Measurements from ENCODE around the gene PPP1R14B.

Gene PPP1R14B

DNA sequence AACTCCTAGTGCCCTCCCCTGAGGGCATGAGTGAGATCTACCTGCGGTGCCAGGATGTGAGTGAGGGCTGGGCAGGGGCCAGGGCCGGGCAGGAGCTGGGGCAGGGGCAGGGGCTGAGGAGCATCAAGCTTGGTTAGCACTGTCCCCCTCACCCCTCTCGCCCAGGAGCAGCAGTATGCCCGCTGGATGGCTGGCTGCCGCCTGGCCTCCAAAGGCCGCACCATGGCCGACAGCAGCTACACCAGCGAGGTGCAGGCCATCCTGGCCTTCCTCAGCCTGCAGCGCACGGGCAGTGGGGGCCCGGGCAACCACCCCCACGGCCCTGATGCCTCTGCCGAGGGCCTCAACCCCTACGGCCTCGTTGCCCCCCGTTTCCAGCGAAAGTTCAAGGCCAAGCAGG, 26.5 kb downstream of the PPP1R14B start:
- in situ Hi-C loops (cut with MboI; ENCODE audit: low sequenced_read_pairs), result no loop called here

DNA sequence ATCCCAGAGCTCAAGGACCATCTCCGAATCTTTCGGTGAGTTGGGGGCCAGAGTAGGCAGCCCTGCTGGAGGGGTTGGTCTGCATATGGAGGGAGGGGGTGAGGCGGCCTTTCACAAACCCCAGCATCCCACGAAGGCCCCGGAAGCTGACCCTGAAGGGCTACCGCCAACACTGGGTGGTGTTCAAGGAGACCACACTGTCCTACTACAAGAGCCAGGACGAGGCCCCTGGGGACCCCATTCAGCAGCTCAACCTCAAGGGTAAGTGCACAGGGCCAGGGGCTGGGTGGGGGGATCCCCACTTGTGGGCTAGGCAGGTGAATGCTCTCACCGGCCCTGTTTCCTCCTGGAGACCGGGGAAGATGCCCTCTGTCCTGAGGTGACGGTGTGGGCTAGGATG, 27.0 kb downstream of the PPP1R14B start:
- in situ Hi-C loops (cut with MboI; ENCODE audit: low sequenced_read_pairs), result no loop called here

DNA sequence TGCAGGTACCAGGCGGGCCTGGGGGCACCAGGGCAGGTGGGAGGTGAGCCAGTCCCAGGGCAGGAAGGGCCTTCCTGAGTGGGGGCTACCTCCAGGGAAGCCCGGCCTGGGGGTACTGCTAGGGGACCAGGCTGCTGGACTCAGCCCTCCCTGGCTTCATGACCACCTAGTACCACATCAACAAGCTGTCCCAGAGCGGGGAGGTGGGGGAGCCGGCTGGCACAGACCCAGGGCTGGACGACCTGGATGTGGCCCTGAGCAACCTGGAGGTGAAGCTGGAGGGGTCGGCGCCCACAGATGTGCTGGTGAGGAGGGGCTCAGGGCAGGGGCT, 27.4 kb downstream of the PPP1R14B start:
- in situ Hi-C loops (cut with MboI; ENCODE audit: low sequenced_read_pairs), result no loop called here

DNA sequence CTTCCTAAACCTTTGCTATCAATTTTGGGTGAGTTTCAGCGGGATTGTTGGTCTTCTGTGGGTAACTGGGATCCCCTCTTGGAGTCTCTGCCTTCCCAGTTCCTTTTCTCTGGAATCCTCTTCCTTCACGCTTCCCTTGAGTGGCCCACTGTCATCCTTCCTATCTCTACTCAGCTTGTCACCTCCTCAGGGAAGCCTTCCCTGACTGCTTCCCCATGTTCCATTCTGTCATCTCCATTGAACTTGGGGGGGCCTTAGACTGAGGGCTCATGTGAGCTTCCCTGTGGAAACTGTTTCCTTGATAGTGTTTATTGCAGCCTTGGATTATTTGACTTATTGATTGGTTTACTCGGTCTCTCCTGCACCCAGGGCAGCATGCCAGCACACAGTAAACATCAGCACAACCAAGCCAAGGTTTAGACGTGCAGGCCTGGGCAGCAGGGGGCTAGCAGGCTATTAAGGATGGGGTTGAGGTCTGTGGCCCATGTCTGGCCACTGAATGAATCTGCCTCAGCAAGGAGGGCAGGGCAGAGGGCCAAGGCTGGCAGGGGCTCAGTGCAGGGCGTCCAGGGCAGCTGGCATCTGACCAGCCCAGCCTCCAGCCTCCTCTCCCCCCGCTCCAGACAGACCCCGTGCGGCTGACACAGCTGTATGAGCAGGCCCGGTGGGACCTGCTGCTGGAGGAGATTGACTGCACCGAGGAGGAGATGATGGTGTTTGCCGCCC, 28.0 kb downstream of the PPP1R14B start:
- in situ Hi-C loops (cut with MboI; ENCODE audit: low sequenced_read_pairs), result no loop called here

DNA sequence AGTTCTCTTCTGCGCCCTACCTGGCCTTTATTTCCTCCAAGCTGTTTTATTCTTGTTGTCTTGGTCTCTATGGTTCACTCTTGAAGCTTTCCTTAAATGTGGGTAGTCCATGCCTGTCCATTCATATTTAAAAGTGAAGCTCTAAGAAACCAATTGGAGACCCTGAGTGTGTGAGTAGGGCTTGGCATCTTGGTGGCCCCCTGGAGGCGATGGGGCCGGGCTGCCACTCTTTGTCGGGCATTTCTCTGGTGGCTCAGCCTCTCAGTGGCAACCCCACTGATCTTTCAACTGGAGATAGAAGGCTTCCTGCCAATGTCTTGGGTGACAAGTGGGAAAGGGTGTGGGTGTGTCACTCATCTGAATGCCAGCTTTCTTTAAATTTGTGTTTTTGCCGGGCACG, 29.9 kb downstream of the PPP1R14B start:
- in situ Hi-C loops (cut with MboI; ENCODE audit: low sequenced_read_pairs), result no loop called here

DNA sequence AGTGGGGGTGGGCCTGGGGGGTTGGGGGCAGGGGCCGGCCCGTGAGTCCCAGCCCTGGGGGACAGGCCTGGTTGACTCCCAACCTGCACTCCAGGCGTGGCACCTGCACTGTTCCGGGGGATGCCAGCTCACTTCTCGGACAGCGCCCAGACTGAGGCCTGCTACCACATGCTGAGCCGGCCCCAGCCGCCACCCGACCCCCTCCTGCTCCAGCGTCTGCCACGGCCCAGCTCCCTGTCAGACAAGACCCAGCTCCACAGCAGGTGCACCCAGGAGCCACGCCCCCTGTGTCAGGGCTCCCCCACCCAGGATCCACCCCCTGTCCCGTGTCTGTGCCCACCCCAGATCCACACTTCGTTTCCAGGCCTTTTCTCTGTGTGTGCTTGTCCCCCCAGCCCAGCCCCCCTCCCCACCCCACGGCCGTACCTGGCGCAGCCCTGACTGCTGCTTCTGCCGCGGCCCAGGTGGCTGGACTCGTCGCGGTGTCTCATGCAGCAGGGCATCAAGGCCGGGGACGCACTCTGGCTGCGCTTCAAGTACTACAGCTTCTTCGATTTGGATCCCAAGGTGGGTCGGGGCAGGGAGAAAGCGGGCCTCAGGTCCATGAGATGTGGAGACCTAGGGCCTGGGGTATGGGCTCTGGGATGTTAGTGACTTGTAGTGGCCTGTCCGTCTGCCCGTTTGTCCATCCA, 35.4 kb downstream of the PPP1R14B start:
- in situ Hi-C loops (cut with MboI; ENCODE audit: low sequenced_read_pairs), result no loop called here

DNA sequence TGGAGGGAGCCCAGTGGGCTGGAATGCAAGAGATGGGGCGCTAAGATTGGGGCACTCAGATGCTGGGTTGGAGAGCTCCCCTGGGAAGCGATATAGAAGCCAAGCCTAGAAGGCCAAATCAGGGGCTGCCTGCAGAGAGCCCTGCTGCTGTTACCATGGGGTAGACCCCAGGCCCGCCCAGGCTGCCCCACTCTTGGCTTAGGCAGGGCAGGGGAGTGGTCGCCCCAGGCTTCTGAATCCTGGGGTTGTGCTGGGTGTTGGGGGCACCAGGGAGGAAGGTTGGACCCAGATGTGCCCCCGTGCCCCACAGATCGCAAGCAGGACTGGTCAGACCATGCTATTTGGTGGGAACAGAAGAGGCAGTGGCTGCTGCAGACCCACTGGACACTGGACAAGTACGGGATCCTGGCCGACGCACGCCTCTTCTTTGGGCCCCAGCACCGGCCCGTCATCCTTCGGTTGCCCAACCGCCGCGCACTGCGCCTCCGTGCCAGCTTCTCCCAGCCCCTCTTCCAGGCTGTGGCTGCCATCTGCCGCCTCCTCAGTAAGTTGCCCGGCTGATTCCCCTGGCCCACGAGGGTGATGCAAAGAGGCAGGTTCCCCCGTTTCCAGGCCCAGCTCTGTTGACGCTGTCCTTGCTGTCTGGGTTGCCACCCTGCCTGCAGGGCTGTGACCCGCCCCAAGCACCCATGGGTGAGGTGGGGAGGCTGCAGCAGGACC, 36.3 kb downstream of the PPP1R14B start:
- in situ Hi-C loops (cut with MboI; ENCODE audit: low sequenced_read_pairs), result no loop called here

DNA sequence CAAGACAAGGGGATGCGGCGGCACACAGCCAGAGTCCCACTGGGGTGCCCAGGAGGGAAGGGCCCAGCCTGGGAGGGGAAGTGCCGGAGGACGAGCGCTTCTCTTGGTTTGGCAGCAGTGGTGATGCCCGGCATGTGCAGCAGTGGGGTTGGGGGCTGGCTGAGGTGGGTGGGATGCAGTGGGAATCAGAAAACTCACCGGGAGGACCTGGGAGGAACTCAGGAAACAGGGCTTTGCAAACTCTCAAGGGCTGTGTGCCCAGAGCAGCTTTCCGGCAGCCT, 37.2 kb downstream of the PPP1R14B start:
- in situ Hi-C loops (cut with MboI; ENCODE audit: low sequenced_read_pairs), result no loop called here

DNA sequence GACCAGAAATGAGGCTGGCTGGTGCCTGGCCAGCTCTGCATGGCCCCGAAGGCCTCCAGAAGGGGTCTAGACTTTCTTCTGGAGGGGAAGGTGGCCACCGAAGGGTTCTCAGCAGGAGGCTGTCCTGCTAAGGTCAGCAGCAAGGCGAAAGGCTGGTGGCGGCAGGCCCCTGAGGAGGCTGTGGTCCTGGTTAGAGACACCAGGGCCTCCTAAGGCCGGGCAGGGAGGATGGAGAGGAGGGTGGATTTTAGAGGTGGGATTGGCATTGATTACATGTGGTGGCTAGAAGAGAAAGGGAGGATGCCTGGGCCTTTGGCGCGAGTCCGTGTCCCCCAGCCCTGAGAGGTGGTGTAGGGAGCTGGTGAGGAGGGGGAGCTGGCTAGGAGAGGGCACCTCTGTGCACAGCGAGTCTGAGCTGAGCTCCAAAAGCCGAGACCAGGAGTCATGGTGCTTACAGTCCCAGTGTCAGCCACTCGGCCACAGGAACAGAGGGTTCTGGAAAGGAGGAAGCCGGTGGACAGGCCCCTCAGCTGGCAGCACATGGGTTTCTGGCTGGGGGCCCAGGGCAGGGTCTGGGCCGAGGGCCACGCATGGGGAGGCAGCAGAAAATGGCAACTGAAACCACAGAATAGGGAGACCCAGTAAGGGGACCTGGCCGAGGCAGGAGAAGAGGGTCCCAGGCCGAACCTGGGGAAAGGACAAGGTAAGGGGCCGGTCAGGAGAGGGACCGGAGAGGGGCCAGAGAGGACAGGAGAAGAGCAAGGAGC, 37.8 kb downstream of the PPP1R14B start:
- in situ Hi-C loops (cut with MboI; ENCODE audit: low sequenced_read_pairs), result no loop called here

DNA sequence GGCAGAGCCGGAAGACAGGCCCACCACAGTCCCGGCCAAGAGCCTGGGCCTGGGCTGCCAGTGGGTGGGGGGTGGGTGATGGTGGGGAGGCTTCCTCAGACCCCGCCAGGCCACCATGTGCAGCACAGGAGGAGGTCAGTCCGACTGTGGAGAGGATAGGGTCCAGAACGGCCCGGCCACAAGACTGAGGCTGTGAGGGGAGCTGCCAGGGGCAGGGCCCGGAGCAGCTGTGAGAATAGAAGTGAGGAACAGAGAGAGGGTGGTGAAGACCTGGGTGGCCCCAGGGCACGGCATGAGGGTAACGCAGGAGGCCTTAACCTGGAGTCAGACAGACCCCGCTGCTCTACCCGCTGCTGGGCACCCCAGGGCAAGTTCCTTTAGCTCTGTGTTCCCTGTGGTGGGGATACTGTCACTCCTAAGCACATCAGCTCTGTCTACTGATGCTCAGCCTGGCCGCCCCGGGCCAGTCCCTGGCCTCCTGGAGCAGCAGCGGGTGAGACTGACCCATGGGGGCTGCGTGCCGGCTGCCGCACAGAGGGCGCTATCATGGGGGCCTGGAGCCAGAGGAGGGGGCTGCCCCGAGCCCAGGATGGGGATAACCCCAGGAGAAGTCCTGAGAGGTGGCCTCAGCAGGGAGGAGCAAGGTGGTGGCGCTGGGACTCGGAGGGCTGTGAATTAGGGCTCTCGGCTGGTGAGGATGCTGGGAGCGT, 38.5 kb downstream of the PPP1R14B start:
- in situ Hi-C loops (cut with MboI; ENCODE audit: low sequenced_read_pairs), result no loop called here

DNA sequence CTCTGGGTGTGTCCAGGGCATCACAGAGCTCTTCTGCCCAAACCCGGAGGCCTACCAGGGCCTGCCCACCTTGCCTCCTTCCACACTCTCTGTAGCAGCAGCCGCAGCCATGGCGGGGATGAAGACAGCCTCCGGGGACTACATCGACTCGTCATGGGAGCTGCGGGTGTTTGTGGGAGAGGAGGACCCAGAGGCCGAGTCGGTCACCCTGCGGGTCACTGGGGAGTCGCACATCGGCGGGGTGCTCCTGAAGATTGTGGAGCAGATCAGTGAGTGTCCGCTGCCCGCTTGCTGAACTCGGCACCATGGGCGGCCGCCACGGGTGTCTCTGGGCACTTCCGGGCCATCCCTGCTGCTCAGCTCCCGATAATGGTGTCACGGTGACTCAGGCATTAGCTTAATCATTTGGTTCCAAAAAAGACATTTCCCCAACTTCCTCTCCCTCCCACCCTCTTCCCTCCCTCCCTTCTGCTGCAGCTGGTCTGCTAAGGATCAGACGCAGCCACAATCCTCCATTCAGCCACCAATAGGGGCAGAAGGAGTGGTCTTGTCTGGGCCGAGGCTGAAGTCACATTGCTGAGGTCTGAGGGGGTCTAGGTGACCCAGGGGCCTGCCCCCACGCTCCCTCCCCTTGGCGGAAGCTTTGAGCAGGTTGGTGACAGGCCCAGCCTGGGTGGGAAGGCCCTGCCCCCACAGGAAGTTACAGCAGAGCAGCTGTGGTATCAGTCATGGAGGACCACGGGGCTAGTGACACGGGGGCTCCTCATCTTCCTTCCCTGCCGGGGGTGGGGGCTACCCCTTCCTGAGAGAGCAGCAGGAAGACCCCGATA, 39.3 kb downstream of the PPP1R14B start:
- in situ Hi-C loops (cut with MboI; ENCODE audit: low sequenced_read_pairs), result no loop called here

DNA sequence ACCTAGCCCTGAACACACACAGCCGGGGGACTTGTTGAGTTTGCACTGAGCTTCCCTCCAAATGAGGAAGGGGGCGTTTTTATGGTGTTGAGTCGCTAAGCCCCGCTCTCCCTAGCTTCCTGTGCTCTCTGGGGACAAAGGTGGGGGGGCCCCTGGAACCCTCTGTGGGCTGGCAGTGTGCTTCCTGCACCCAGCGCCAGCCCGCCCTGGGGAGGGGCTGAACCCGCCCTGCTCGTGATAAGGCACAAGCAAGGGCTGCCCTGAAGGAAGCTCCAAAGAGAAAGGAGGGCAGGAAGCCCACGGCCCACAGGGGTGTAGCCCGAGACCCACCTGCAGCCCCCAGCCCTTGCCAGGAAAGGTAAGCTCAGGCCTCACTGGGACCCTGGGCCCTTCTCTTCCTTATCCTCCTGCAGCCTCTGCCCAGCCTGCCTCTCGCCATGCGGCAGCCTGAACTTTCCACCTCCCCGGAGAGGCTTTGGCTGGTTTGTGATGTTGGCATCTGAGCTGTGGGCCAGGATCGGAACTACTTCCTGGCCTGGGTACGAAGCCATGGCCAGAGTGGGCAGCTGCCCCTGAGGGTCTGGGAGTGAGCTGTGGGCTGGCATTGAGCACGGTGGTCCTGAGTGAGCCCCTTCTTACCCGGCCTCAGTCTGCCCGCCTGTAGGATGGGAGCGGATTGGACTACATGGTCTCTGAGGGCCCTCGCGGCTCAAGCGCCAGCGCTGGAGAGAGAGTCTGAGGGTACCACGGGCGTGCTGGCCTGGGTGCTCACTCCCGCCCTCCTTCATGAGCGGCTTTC, 40.1 kb downstream of the PPP1R14B start, which contains the start of gene FERMT3:
Gene FERMT3, plus strand, starts transcription at position 265 of the 799 bp plus-strand sequence. CDS start 644 bp downstream, outside the sequence.
- in situ Hi-C loops (cut with MboI; ENCODE audit: low sequenced_read_pairs), result no loop called here

DNA sequence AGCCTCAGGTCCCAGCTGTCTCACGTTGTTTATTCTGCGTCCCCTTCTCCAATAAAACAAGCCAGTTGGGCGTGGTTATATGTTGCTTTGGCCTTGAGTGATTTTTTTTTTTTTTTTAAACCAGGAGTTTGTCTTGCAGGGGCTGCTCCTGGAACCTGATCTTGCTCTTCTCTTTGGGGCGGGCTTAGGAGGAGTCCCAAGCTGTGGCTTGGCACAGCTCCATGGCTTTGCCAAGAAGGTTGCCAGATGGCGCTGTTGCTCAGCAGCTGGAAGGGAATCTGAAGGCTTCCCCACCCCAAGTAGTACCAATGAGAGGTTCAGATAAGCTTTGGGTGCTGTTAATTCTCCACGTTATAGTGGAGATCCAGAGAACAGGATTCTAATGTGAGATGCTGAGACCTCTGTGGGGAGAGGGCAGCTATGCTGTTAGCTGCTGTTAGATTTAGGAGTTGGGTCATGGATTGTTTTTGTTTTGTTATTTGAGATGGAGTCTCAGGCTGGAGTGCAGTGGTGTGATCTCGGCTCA, 42.2 kb downstream of the PPP1R14B start:
- in situ Hi-C loops (cut with MboI; ENCODE audit: low sequenced_read_pairs), result no loop called here

DNA sequence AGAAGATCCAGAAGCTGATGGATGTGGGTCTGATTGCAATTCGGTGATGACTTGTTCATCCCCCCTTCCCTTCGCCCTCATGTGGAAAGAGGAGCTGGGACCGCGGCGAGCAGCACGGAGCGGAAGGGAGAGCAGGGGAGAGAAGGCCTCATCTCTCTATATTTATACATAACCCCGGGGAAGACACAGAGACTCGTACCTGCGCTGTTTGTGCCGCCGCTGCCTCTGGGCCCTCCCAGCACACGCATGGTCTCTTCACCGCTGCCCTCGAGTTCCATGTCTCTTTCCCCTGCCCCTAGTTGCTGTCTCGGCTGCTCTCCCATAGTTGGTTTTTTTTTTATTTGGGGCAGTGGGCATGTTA, 42.7 kb downstream of the PPP1R14B start:
- in situ Hi-C loops (cut with MboI; ENCODE audit: low sequenced_read_pairs), result no loop called here

DNA sequence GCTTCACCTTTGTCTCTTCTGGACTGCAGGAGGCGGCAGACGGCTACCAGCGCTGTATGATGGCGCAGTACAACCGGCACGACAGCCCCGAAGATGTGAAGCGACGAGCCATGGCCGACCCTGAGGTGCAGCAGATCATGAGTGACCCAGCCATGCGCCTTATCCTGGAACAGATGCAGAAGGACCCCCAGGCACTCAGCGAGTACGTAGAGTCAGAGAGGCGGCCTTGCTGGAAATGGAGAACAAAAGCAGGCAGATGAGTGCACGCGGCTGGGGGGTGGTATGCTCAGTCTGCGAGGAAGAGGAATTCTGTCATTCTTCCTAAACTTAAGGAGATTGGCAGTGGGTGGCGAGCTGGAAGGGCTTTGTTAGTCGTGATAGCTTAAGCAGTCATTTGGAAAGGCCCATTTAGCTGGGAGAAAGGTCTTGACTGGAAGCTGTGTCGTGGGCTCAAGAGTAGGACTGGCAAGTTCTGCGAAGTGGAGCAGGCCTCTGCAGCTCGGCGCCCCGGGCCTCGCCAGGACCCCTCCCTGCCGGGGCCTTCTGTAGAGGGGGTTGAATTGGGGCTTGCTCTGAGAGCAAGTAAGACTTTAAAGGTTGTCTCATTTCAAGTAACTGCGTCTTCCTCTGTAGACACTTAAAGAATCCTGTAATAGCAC, 43.2 kb downstream of the PPP1R14B start:
- in situ Hi-C loops (cut with MboI; ENCODE audit: low sequenced_read_pairs), result no loop called here

DNA sequence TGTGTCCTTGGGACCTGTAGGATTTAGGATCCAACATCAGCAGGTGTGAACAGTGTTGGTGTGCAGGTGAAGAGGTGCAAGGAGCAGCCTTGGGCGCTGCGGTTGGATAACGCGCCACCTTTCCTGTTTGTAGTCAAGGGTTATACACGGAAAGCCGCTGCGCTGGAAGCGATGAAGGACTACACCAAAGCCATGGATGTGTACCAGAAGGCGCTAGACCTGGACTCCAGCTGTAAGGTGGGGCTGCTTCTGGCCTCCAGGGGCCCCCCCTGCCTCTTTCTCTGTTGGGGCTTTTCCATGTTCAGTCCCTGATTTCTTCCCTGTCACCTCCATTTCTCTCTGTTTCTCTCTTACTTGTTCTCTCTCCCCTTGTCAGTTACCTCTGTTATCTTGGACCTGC, 43.8 kb downstream of the PPP1R14B start:
- in situ Hi-C loops (cut with MboI; ENCODE audit: low sequenced_read_pairs), result no loop called here

DNA sequence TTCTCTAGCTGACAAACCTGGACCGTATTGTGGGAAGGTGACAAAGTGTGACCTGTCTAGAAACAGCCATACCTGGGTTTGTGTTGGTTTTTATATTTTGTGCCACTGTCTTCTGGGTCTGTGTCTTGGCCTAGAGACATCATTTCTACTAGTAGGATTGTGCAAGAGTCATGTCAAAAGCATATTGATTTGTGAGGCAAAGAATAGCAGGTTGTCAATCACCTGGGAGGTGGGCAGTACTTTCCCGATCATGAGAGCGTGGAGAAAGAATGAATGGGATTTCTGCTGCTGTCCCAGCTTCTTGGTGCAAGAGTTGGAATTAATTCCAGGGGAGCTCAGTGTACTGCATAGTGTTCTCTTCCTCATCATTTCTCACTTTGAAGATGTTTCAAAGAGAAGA, 45.2 kb downstream of the PPP1R14B start:
- in situ Hi-C loops (cut with MboI; ENCODE audit: low sequenced_read_pairs), result no loop called here

DNA sequence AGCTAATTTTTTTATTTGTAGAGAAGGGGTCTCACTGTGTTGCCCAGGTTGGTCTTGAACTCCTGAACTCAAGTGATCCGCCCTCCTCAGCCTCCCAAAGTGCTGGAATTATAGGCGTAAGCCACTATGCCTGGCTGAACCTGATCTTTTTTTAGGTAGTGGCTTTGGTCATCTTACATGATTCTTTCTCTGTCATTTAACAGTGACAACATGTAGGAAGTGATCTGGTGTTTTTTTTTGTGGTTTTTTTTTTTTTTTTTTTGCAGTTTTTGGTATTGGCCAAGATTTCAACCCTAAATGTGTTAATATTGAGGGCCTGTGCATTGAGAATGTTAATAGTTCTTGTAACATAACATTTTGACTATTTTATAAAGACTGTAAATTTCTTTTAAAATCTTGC, 48.2 kb downstream of the PPP1R14B start:
- in situ Hi-C loops (cut with MboI; ENCODE audit: low sequenced_read_pairs), result no loop called here

DNA sequence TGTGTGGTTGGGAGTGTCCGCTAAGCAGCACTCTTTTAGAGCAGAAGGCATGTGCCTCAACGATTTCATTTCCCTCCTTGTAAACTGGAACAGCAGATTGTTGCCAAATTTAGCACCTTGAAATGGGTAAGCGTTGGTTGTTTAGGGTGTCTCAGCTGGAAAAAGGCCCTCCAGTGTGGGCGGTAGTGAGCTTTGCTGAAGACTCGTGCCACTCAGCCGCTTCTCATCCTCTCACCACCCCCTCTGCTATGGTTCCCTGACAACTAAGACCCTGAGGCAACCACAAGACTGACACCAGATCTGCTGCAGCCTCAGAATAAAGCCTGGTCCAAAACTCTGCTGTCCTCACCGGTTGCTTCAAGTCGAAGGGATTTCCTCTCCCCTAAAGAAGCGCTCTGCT, 50.1 kb downstream of the PPP1R14B start:
- in situ Hi-C loops (cut with MboI; ENCODE audit: low sequenced_read_pairs), result no loop called here
